Measurements from ENCODE around the gene SAMD4A.
"Not testable (repeated sequence)": the region's sequence is repeated elsewhere in the genome, so short reads cannot be mapped to it uniquely, and the experiment has no call there.

The SAMD4A gene

DNA sequence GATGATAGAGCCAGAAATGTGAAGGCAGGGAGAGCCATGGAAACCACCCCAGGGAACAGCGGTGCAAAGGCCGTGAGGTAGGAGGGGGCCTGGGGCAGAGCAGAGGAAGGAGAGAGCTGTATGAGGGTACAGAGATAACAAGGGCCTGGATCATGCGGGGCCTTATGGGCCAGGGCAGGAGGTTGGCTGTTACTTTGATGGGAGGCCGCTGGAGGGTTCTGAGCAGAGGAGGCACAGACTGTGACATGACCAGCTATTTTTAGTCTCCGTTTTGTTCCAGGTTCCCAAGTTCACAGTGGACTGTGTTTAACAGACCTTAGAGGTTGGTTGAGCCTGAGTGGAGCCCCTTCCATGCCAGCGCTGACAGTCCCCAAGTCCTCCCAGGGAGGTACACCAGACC lies 217.1 kb downstream of the SAMD4A start:
- no peak for DNase-seq (ENCODE audit: low spot score)

DNA sequence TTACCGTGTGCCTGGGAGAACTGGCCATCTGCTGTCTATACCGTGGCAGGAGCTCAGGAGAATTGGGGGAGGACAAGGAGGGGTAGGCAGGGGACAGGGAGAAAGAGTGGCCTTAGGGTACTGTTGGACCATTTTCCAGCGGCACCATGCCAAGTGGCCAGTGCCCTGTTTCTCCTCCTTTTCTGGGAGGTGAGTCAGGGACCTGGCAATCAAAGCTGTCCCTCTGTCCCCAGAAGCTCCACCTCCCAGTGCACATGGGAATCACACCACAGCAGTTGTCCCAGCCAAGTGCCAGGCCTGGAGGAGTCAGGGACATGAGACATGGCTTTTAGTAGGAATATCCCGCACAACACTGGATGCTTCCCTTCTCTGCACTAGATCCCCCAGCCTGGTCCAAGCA lies 217.7 kb downstream of the SAMD4A start:
- no peak for DNase-seq (ENCODE audit: low spot score)

- DNase-seq (ENCODE audit: low spot score): no peak
Observed at GRCh38 chr14:54785136-54785777, 218.3 kb downstream of the SAMD4A start.

DNA sequence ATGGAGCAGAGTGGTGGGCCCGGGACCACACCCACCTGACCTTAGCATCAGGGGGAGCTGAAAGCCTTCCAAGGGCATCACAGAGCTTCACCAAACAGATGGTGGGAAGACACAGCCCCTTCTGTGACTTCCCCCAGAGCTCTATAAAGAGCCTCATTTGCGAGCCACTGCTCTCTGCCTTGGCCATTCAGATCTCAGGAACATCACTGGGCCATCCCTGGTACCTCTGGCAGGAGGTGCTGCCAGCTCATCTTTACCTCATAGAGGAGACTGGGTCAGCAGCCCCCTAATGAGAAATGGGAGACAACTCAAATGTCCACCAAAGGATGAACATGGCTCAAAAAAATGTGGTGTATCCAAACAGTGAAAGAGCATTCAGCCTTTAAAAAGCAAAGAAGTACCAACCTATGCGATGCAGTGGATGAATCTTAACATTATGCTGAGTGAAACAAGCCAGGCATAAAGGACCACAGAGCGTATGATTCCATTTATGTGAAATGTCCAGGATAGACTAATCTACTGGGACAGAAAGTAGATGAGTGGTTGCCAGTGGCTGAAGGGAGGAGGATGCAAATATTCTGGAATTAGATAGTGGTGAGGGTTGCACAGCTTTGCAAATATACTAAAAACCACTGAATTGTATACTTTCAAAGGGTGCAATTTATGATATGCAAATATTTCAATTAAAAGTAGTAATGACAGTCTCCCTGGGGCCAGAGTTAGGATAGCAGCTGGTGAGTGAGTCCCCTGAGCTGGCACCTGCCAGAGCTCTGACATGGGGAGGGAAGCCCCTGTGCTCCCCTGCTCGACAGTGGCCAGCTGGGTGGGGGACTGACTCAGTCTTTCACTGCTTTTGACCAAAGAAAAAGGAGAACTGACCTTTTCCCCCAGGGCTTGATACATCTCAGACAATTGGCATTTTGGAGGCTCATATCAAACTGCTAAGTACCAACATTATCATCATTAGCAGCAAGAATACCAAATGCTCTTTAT lies 219.1 kb downstream of the SAMD4A start:
- DNase-seq (ENCODE audit: low spot score): no peak

- no peak for DNase-seq (ENCODE audit: low spot score)
Observed at GRCh38 chr14:54786838-54787237, 219.9 kb downstream of the SAMD4A start.

DNA sequence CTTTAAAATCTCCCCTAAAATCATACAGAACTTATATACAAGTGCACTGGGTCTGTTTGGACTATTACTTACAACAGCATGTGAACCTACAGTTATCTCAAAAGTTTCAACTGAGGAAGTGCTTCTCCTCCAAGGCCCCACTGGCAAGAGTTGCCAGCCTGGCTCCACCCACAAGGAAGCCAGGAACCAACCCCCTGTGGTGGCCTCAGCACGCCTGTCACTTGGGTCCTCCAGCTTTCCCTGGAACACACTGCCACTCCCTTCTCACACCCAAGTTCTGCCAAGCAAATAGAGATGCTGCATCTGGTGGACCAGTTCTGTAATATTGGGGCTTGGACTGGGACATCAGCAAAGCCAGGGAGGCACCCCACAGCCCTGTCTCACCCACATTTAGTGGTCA lies 220.3 kb downstream of the SAMD4A start:
- no peak for DNase-seq (ENCODE audit: low spot score)

- DNase-seq (ENCODE audit: low spot score): no peak
Observed at GRCh38 chr14:54788701-54789100, 221.8 kb downstream of the SAMD4A start.

DNA sequence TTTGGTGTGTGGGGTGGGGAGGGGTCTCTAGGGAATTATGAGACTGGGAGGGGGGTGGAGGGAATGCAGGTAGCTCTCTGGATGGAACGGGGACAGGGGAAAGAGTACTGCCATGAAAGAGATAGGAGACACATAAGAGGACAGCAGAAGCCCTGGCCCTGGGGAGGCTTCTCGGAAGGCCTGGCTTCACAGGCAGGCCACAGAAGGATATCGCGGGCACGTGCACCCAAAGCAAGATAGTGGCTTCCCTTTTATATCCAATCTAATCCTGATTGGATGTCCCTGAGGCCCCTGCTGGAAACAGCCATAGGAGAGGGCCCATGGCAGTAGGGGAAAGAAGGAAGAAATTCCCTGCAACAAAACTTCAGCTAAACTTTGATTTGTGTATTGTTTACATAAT lies 222.2 kb downstream of the SAMD4A start:
- DNase-seq (ENCODE audit: low spot score): no peak

DNA sequence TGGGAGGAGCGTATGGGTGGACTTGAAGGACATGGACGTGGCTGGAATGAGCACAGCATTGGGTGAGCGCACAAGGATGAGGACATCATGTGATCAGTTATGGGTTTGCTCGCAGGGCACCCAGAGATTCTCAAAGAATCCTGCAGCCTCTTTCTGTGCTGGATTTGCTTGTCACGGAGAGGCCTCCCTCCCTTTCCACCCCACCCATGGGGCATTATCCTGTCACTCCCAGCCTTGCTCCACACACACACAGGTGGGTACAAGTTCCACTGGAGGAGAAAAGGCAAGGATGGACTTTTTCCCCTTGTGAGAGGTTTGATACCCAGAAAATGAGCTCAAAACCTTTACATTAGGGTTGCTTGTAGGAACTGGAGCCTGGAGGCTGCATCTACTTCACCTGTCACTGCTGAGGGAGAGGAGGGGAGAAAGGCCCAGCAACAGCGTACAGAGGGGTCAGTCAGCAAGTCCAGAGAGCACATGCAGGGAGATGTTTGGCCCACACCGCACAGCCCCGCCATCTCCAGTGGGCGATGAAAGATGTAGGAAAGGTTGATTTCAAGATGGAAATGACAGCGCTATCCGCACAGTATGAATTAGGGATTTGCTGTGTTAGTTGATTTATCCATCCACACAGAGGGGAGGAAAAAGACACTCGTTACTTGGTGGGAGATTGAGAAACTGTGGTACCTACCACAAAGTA lies 223.0 kb downstream of the SAMD4A start:
- DNase-seq (ENCODE audit: low spot score): no peak

- DNase-seq (ENCODE audit: low spot score): no peak
Observed at GRCh38 chr14:54791001-54791400, 224.1 kb downstream of the SAMD4A start.

DNA sequence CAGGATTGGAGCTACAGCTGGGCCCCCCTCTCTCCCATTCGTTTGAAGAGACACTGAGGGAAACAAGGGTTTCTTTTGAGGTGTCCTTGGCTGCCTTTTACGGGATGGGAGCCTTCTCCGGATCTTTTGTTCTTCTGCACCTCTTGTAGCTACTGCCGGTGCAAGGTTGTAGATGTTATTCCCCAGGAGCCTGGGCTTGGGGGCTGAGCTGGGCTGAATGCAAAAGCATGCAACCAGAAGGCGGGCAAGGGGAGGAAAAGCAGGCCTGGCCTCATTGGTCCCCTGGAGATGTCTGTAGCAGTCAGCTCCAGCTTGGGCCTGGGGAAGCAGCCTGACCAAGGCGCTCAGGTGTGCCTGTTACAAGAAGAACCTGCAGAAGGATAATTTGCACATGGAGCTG lies 225.4 kb downstream of the SAMD4A start:
- DNase-seq (ENCODE audit: low spot score): no peak

- no peak for DNase-seq (ENCODE audit: low spot score)
Observed at GRCh38 chr14:54794159-54794558, 227.2 kb downstream of the SAMD4A start.

GRCh38 chr14:54794796-54795195 lies 227.9 kb downstream of the SAMD4A start:
- DNase-seq (ENCODE audit: low spot score): no peak

DNA sequence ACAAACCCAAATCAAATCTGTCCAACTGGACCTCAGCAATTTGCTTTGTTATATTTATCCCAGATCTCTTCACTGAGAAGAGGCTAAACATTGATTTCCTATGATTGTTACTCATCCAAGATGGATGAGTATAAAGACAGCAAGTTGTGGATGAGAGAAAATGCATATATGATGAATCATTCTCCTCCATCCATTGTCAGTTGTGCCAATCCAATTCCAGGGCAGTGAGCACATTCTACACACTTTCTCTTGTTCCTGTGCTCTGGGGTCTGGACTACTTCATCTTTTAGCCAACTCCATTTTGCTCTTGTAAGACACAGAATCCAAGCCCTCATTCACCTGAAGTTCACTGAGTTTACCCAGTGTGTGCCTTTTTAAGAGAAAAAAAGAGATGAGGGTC lies 230.0 kb downstream of the SAMD4A start:
- no peak for DNase-seq (ENCODE audit: low spot score)

GRCh38 chr14:54797556-54797955 lies 230.6 kb downstream of the SAMD4A start:
- DNase-seq (ENCODE audit: low spot score): no peak

DNA sequence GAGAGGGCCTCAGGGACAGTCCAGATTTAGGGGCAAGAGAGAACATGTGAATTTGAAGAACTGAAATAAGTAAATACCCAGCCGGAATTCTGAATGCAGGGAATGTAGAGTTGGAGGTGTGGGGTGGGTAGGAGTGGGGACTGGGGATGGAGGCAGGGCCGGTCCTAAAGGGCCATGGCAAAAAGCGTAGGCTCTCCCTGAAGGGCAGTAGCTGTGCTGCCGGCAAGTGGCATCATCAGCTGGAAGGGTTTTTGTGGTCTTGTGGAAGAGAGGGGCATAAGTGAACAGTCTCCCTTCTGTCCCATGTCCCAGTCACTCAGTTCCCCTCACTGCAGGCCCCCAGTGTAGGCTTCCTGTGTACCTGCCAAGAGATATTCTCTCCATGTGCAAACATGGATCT lies 231.1 kb downstream of the SAMD4A start:
- DNase-seq (ENCODE audit: low spot score): no peak

- DNase-seq (ENCODE audit: low spot score): no peak
Observed at GRCh38 chr14:54798465-54799124, 231.7 kb downstream of the SAMD4A start.

GRCh38 chr14:54801482-54801881 lies 234.6 kb downstream of the SAMD4A start:
- DNase-seq (ENCODE audit: low spot score): not testable (repeated sequence)

DNA sequence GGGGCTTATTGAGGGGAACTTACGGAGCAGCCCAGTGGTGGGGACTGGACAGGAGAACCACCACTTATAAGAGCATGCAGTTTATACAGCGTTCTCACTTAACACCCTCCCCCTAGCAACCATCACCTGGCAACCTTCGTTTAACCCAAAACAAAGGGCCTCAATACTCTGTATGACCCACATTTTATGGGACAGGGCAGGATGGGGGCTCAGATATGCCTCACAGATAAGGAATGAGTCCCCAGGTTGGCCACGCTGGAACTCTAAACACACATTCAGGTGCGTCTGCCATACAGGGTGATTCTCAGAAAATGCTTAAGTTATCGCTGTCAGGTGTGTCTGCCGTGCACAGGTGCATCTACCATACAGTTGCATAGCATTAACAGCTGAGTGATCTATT lies 236.5 kb downstream of the SAMD4A start:
- DNase-seq (ENCODE audit: low spot score): no peak

DNA sequence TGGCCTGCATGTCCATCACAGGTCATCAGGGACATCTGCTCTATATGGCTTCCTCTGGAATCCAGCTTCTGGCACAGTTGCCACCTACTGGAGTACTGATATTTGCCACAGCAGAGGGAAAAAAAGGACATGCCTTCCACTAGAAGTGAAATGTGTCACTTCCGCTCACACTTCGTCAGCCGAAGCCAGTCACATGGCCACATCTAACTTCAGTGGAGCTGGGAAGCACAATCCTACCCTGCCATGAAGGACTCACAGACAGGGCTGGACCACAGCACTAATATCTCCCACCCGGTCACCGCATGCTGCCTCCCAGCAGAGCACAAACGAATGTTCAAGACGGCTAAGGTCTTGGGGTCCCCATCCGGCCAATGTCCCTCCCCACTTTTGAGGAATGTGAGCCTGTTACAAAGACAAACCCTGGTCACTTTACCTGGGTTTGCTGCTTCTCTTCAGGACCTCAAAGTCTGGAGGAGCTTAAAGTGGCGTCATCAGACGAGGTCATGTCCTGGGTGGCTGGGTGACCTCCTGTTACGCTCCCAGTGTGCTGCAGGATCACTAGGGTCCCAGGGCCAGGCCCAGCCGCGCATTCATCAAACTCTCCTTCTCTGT lies 237.1 kb downstream of the SAMD4A start:
- no peak for DNase-seq (ENCODE audit: low spot score)

DNA sequence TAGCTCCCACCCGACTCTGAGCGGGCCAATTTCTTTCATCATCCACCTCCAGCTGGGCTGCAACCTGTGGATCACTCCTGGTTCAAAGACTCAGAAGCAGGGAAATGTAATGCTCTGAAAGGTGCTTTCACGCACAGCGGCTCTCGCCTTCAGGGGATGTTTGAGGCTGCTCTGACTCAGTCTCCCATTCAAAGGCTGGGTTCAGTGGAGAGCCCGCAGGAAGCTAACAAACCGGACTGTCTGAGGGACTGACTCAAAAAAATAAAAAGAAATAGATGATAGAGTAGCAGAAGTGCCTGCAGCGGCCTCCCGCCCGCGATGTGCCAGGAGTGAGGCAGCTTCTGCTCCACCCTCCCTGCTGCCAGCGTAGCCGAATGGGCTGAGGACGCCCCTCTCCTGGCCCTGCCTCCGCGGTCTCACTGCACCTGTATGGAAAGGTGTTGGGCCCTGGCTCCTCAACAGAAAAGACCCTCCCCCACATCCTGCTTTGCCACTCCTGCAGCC lies 237.7 kb downstream of the SAMD4A start:
- no peak for DNase-seq (ENCODE audit: low spot score)

GRCh38 chr14:54805070-54805444 lies 238.1 kb downstream of the SAMD4A start:
- DNase-seq (ENCODE audit: low spot score): no peak

Data from D341Med (cell line).